ENCODE measurements around the gene METTL6.

Gene METTL6

DNA sequence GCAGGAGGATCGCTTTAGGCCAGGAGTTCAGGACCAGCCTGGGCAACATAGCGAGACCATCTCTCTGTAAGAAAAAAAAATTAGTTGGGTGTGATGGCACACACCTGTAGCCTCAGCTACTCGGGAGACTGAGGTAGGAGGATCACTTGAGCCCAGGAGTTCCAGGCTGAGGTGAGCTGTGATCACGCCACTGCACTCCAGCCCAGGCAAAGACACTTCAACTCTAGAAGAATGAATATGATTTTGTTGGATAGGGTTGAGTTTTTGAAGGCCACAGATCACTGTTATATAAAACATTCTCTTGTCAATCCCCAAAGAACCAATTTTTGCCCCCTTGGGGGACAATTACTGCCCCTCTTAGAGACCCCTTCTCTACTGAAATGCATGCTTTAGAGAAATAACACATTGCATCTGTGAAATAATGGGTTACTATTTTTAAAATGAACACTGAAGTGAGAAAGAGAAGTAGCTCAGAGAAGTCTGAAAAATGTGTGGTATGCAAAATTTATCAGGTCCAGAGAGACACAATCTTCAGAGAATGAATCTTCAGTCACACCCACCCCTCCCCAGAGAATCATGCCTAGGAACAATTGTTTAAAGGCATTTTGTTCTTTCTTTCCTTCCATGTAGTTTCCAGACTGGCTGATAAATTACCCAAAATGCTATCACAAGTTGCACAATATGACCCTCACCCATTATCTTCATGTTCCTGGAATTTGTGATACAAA is 42.7 kb downstream of the METTL6 start:
- DNase-seq (ENCODE audit: low read depth): no peak
- TF ChIP-seq, protein P1, sequence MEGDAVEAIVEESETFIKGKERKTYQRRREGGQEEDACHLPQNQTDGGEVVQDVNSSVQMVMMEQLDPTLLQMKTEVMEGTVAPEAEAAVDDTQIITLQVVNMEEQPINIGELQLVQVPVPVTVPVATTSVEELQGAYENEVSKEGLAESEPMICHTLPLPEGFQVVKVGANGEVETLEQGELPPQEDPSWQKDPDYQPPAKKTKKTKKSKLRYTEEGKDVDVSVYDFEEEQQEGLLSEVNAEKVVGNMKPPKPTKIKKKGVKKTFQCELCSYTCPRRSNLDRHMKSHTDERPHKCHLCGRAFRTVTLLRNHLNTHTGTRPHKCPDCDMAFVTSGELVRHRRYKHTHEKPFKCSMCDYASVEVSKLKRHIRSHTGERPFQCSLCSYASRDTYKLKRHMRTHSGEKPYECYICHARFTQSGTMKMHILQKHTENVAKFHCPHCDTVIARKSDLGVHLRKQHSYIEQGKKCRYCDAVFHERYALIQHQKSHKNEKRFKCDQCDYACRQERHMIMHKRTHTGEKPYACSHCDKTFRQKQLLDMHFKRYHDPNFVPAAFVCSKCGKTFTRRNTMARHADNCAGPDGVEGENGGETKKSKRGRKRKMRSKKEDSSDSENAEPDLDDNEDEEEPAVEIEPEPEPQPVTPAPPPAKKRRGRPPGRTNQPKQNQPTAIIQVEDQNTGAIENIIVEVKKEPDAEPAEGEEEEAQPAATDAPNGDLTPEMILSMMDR (conservative IDR thresholded peaks at IDR 0.05; ENCODE audit: low read depth, low read length): no peak
- H3K4me3 ChIP-seq (ENCODE audit: low read length): no peak overlapping the region

DNA sequence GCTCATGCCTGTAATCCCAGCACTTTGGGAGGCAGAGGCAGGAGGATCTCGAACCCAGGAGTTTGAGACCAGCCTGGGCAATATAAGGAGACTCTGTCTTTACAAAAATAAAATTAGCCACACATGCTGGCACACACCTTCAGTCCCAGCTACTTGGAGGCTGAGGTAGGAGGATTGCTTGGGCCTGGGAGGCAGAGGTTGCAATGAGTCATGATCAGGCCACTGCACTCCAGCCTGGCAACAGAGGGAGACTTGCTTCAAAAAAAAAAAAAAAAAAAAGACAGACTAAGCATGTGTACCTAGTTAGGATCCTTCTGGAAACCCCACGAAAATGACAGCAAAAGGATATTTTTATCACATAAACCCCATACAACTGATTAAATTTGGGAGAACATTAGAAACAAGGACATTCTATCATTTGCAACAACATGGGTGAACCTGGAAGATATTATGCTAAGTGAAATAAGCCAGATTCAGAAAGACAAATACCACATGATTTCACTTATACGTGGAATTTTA is 44.9 kb downstream of the METTL6 start:
- TF ChIP-seq, protein P1 (conservative IDR thresholded peaks at IDR 0.05; ENCODE audit: low read depth, low read length): no peak
- no peak for DNase-seq (ENCODE audit: low read depth)

DNA sequence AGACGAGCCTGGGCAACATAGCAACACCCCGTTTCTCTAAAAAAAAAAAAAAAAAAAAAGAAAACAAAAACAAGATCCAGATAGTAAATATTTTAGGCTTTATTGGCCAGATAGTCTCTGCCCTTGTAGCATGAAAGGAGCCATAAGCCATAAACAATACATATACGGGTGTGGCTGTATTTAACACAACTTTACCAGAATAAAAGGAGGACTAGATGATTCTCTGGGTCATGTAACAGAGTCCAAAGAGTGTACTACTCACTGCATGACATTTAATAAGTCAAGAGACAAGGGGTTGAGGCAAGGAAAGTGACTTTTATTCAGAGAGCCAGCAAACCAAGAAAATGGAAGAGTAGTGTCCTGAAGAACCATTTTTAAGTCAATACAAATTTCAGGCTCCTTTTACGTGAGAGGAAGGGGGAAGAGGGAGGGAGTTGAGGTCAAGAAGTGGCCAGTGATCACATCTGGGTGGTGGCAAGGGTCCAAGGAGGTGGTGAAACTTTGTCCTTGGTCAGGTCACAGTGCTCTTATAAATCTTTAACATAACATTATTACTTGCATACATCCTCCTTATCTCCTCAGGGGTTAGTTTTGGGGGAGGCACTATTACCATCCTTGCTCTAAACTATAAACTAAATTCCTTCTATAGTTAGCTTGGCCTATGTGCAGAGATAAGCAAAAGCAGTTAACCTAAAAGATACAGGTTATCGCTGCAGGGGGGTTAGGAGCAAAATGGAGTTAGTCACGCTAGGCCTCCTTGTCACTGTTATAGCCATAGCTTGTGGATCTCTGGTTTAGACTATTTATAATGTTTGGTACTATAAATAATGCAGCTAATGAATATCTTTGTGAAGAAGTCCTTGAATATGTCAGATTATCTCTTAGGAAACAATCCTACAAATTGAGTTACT is 46.1 kb downstream of the METTL6 start:
- H3K4me3 ChIP-seq (ENCODE audit: low read length): no peak overlapping the region
- DNase-seq (ENCODE audit: low read depth): no peak
- TF ChIP-seq, protein P1 (conservative IDR thresholded peaks at IDR 0.05; ENCODE audit: low read depth, low read length): no peak

More for the DNA sequence above, 44.9 kb downstream of the METTL6 start:
- H3K4me3 ChIP-seq (ENCODE audit: low read length): no peak overlapping the region

DNA sequence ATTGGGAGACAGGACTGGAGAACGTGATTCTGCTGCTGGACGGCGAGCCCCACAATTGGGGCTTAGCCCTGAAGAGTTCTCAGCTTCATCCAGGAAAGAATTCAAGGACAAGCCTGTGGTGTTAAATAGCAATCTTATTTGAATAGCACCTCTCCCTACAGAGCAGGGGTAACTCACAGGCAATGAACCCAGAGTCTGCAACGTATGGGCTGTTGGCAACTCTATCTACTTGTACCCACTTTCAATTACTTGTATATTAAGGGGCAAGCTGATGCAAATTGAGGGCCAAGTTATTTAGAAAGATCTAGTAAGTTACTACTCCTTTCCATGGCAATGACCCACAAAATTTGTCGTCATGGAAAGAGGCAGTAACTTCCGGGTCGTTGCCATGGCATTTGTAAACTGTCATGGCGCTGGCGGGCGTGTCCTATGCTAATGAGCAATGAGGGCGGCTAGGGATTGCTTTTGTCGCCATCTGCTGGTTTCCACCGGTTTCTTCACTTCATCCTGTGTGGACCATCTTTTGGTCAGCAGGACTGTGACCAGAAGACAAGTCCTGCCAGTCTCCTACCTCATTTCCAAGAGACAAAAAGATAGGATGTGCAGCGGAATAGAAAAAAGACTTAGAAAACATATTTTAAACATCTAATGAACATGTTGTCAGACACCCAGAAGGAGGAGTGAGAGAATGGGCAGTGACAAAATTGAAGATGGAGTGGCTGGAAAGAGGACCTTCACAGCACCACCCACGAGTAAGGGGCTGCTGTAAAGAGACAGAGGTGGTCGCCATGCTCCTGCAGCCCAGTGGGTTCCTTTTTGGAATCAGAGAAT is 49.2 kb downstream of the METTL6 start:
- DNase-seq (ENCODE audit: low read depth): peak; percentile 63
- H3K4me3 ChIP-seq (ENCODE audit: low read length): no peak overlapping the region
- TF ChIP-seq, protein P1 (conservative IDR thresholded peaks at IDR 0.05; ENCODE audit: low read depth, low read length): peak; percentile 84

DNA sequence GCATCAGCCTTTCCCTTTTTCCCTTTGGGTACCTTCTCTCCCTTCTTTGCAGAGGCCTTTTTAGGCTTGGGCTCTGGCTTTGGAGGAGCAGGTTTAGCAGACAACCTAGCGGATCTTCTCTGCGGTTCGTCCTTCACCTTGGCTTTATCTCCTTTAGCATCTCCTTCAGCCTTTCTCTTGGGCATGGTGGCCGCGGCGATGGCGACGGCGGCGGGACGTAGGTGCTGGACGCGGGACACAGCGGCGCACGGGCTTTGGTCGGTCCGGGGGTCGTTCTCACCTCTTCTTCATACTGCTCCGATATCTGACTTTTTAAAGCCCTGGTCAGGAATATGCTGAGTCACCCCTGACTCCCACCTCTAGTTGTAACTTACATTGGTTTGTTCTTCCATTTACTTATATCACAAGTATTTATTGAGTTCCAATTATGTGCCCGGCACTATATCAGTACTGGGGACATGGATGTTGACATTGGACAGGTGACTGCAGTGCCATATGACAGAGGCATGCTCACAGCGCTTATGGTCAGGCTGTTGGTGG is 51.8 kb downstream of the METTL6 start:
- no peak overlapping the region for H3K4me3 ChIP-seq (ENCODE audit: low read length)
- TF ChIP-seq, protein P1 (conservative IDR thresholded peaks at IDR 0.05; ENCODE audit: low read depth, low read length): no peak
- no peak for DNase-seq (ENCODE audit: low read depth)

DNA sequence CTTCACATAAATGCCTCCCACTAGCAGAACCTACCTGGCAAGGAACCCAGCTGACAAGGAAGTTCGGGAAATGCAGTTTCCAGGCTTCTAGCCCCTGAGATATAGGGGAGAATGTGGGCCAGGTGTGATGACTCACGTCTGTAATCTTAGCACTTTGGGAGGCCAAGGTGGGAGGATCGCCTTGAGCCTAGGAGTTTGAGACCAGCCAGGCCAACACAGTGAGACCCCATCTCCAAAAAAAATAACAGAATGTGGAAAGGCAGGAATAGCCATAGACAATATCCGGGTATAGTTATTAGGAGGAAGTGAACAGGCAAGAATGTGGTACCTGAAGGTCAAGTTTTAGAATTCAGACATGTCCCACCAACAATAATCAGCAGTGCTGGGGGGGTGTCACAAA is 54.4 kb downstream of the METTL6 start:
- H3K4me3 ChIP-seq (ENCODE audit: low read length): no peak overlapping the region
- no peak for DNase-seq (ENCODE audit: low read depth)

More for the DNA sequence above, 54.4 kb downstream of the METTL6 start:
- TF ChIP-seq, protein P1 (conservative IDR thresholded peaks at IDR 0.05; ENCODE audit: low read depth, low read length): no peak
